ENCODE data around the gene TMEM179.

The TMEM179 gene

DNA sequence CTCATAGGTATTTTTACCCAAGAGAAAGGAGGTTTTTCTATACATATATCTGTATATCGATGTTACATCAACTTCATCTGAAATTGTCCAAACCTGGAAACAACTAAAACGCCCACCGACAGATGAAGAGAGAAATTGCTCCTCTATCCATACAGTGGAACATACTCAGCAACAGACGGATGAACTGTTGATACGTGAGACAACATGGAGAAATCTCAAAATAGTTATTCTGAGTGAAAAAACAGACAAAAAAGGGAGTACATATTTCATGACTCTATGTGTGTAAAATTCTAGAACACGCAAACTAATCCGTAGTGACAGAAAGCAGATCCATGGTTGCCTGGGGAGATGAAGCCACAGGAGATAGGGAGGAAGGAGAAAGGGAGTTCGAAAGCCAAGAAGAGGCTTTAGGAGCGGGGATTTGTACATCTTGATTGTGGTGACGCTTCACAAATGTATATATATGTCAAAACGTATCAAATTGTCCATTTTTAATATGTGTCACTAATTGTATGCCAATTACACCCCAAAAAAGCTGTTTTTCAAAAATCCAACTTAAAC lies 62.6 kb downstream of the TMEM179 start:
- no peak for DNase-seq

All from inflammatory macrophage treated with lipopolysaccharide for 4 hours (primary cell).